KMS-11 (cell line): ENCODE results near the gene EXOC7.

Source experiments
- H2AFZ ChIP-seq: fragments of 200-600 bp; sonication (generic); 2 replicates; pipeline ENCODE4 v1.6.1; 2016; ENCODE audit warnings: antibody characterized with exemption, mixed run types, low read depth
- H3K27ac ChIP-seq: fragments of 200-600 bp; sonication (generic); 2 replicates; pipeline ENCODE4 v1.6.1; 2016; ENCODE audit warnings: mild to moderate bottlenecking, mixed run types
- H3K27me3 ChIP-seq: fragments of 200-600 bp; sonication (generic); 2 replicates; pipeline ENCODE4 v1.6.1; 2017; ENCODE audit warnings: mild to moderate bottlenecking, low read depth, mixed run types, moderate library complexity; ENCODE audit not compliant: insufficient read depth
- H3K36me3 ChIP-seq: fragments of 200-600 bp; sonication (generic); 2 replicates; pipeline ENCODE4 v1.6.1; 2017; ENCODE audit warnings: mild to moderate bottlenecking, mixed run types; ENCODE audit not compliant: insufficient read depth
- H3K4me1 ChIP-seq: fragments of 200-600 bp; sonication (generic); 2 replicates; pipeline ENCODE4 v1.6.1; 2016; ENCODE audit warnings: mild to moderate bottlenecking, low read depth, mixed run types; ENCODE audit not compliant: poor library complexity, severe bottlenecking
- H3K4me2 ChIP-seq: fragments of 200-600 bp; sonication (generic); 2 replicates; pipeline ENCODE4 v1.7.0; 2016; ENCODE audit warnings: mild to moderate bottlenecking, mixed run types
- H3K4me3 ChIP-seq: fragments of 200-600 bp; sonication (generic); IDR thresholded peaks from 2 replicates; pipeline ENCODE4 v1.6.1; 2017; ENCODE audit warnings: low read depth, low read length, mixed read lengths; ENCODE audit not compliant: insufficient read depth
- H3K79me2 ChIP-seq: fragments of 200-600 bp; sonication (generic); 2 replicates; pipeline ENCODE4 v1.6.1; 2016; ENCODE audit warnings: low read depth, mixed run types; ENCODE audit not compliant: insufficient read depth
- H3K9ac ChIP-seq: fragments of 200-600 bp; sonication (generic); 2 replicates; pipeline ENCODE4 v1.6.1; 2016; ENCODE audit warnings: mild to moderate bottlenecking, mixed run types
- H4K20me1 ChIP-seq: fragments of 200-600 bp; sonication (generic); 2 replicates; pipeline ENCODE4 v1.6.1; 2016; ENCODE audit warnings: mild to moderate bottlenecking, mixed run types; ENCODE audit not compliant: insufficient read depth
- TF ChIP-seq, protein P1 (sequence below): fragments of 200-600 bp; sonication (generic); conservative IDR thresholded peaks from 2 replicates; pipeline ENCODE4 v1.6.1; 2017; ENCODE audit warnings: low read depth, mild to moderate bottlenecking, antibody characterized with exemption, low read length, moderate library complexity, mixed read lengths

Gene EXOC7

DNA sequence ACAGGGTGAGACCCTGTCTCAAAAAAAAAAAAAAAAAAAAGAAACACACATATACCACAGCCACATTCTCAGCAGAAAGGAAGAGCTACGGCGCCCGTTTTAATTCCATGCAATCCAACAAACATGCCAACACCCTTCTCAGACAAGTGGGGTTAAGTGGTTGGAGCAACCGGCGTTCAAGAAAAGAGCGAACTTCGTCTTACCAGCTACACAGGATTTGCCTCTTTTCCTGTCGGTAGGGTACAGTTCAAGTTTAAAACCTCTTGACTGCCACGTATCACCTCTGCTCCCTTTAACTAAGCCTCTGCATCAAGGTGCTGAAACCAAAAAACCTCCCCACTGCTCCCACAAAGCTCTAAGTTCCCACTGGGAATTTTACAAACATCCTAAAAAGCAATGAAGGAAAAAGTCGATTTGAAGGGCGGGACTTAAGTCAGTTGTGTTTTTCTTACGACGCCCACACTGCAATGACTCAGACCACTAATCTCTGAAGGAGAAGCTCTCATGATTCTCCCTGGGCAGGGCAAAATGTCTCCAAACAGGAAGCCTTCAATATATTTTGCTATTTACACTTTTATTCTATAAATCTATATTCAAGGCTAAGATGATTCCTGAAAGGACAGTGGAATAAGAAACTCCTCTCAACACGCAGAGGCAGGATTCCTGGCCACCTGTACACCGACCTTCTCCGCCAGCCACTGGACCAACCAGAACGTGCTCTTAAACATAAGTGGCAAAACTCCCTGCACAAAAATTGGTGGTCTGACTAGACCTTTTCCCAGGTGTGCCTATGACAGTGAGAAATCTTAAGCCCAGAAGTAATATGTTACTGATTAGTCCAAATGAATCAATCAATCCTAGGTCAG is 50.1 kb downstream of the EXOC7 start:
- Histone ChIP-seq H3K79me2 (no peaks in the 10 kb centered on the region), H4K20me1 (no peaks in the 10 kb centered on the region), H2AFZ (no peak overlapping the region), H3K4me2 (no peak overlapping the region), H3K27ac (no peak overlapping the region), H3K4me3 (no peak overlapping the region), H3K9ac (no peak overlapping the region), H3K4me1 (no peaks in the 10 kb centered on the region), H3K27me3 (no peaks in the 10 kb centered on the region), H3K36me3 (peaks cover 22% of the 10 kb centered on the region; the same call in 1 of the 2 replicates)
- TF ChIP-seq, protein P1, sequence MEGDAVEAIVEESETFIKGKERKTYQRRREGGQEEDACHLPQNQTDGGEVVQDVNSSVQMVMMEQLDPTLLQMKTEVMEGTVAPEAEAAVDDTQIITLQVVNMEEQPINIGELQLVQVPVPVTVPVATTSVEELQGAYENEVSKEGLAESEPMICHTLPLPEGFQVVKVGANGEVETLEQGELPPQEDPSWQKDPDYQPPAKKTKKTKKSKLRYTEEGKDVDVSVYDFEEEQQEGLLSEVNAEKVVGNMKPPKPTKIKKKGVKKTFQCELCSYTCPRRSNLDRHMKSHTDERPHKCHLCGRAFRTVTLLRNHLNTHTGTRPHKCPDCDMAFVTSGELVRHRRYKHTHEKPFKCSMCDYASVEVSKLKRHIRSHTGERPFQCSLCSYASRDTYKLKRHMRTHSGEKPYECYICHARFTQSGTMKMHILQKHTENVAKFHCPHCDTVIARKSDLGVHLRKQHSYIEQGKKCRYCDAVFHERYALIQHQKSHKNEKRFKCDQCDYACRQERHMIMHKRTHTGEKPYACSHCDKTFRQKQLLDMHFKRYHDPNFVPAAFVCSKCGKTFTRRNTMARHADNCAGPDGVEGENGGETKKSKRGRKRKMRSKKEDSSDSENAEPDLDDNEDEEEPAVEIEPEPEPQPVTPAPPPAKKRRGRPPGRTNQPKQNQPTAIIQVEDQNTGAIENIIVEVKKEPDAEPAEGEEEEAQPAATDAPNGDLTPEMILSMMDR, result no peak

DNA sequence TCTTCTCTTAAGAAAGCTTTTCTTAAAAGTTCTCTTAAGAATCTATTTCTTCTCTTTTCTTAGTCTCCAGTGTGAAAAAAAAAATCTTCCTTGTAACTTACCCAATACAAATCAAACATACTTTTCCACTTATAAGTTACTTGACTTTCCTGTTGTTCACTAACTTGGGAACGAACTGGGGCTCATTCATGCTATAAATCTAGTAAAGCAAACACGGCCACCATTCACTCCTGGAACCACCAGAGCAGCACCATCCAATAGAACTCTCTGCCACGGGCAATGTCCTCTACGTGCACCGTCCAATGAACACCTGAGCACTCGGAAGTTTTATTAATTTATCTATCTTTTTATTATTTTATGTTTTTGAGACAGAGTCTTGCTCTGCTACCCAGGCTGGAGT is 52.0 kb downstream of the EXOC7 start:
- Histone ChIP-seq H3K27ac (no peak overlapping the region), H3K27me3 (no peaks in the 10 kb centered on the region), H3K36me3 (peaks cover 17% of the 10 kb centered on the region; the same call in 1 of the 2 replicates), H2AFZ (no peak overlapping the region), H3K79me2 (no peaks in the 10 kb centered on the region), H3K4me3 (no peak overlapping the region), H3K9ac (no peak overlapping the region), H4K20me1 (no peaks in the 10 kb centered on the region), H3K4me2 (no peak overlapping the region), H3K4me1 (no peaks in the 10 kb centered on the region)
- TF ChIP-seq, protein P1, result no peak

- no peak overlapping the region for H3K9ac ChIP-seq
- no peak overlapping the region for H3K4me3 ChIP-seq
- H4K20me1 ChIP-seq, result no peaks in the 10 kb centered on the region
- no peak overlapping the region for H3K4me2 ChIP-seq
- H3K79me2 ChIP-seq, result no peaks in the 10 kb centered on the region
- H3K36me3 ChIP-seq, result peaks cover 17% of the 10 kb centered on the region; the same call in 1 of the 2 replicates
- TF ChIP-seq, protein P1, result no peak
- H3K27ac ChIP-seq, result no peak overlapping the region
- H3K27me3 ChIP-seq, result no peaks in the 10 kb centered on the region
- no peak overlapping the region for H2AFZ ChIP-seq
- H3K4me1 ChIP-seq, result no peaks in the 10 kb centered on the region
Observed at GRCh38 chr17:76050538-76051467, 52.8 kb downstream of the EXOC7 start.

DNA sequence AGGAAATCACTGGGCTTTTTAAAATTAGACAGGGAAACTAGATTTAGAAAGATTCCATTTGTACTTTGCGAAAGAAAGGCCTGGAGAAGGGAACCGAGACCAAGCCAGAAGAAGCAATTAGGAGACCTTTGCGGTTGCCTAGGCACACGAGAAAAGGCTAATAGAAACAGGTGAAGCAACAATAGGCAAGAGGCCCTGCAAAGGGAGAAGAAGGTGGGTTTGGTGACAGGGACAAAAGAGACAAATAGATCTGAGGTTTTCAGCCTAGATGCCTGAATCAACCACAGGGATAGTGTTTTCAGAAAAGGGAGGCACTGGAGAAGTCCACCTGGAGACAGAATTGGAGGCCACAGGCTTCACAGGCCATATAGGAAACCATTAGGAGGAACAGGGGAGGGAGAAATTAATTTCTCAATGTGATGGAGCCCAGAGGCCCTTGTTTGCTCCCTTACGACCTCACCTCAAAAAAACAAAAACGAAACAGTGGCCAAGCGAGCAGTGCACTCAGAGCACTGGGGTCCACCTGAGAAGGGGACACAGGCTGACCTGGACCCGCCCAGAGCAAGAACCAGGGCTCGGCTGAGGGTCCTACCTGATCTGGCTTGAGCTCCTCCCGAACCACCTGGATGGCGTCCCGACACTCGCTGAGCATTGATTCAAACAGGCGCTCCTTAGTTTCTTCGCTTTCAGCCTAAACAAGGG is 53.6 kb downstream of the EXOC7 start:
- Histone ChIP-seq H3K4me3 (no peak overlapping the region), H3K4me1 (no peaks in the 10 kb centered on the region), H4K20me1 (no peaks in the 10 kb centered on the region), H3K27me3 (no peaks in the 10 kb centered on the region), H3K79me2 (no peaks in the 10 kb centered on the region), H3K4me2 (no peak overlapping the region), H2AFZ (no peak overlapping the region), H3K27ac (no peak overlapping the region), H3K9ac (no peak overlapping the region), H3K36me3 (peaks cover 20% of the 10 kb centered on the region; the same call in 1 of the 2 replicates)
- TF ChIP-seq, protein P1, result no peak
